ENCODE results near the gene NID1.

GRCh38 chr1:236095705-236096520, 31.0 kb upstream of the NID1 start:
- TF ChIP-seq POLR2A (IDR thresholded peaks at IDR 0.05; ENCODE audit: low read depth, low read length) (no peak), TAF1 (IDR thresholded peaks at IDR 0.05; ENCODE audit: low read depth, low read length) (no peak), POLR2AphosphoS5 (IDR thresholded peaks at IDR 0.05; ENCODE audit: low read depth, low read length) (no peak), SPI1 (IDR thresholded peaks at IDR 0.05; ENCODE audit: low read depth, low read length) (no peak), PAX5 (IDR thresholded peaks at IDR 0.05; ENCODE audit: insufficient read depth, low read length, severe bottlenecking) (no peak)
